Colon (tissue), 2 donors: ENCODE results near the gene GAGE2A.
"Not testable (repeated sequence)": the region's sequence is repeated elsewhere in the genome, so short reads cannot be mapped to it uniquely, and the experiment has no call there.

Experiments used
- FAIRE-seq: peaks from 2 replicates; lab custom pipeline; 2012; peaks lifted over from hg19 to GRCh38; lab: Jason Lieb, UNC
- donor health status: control.
- donor health status: control.

GAGE2A gene

GRCh38 chrX:49589196-49589595, at the start of gene GAGE2A:
Gene GAGE2A, plus strand, starts transcription at chrX:49589496. Its CDS starts 1,155 bp downstream, at chrX:49590651.
- FAIRE-seq, result not testable (repeated sequence)

GRCh38 chrX:49541433-49541832, 47.9 kb upstream of the GAGE2A start, which contains the start of gene GAGE12D:
Gene GAGE12D, plus strand, starts transcription at chrX:49541733. Its CDS starts 1,155 bp downstream, at chrX:49542888.
- not testable (repeated sequence) for FAIRE-seq

GRCh38 chrX:49550989-49551388, 38.3 kb upstream of the GAGE2A start, which contains the start of gene GAGE12E:
Gene GAGE12E, plus strand, starts transcription at chrX:49551289. Its CDS starts 1,155 bp downstream, at chrX:49552444.
- not testable (repeated sequence) for FAIRE-seq

- FAIRE-seq, result not testable (repeated sequence)
Observed at GRCh38 chrX:49560542-49560941, 28.8 kb upstream of the GAGE2A start, which contains the start of gene GAGE12F. Gene GAGE12F, plus strand, starts transcription at chrX:49560842. Its CDS starts 1,155 bp downstream, at chrX:49561997.

GRCh38 chrX:49568728-49569127, 20.6 kb upstream of the GAGE2A start:
- not testable (repeated sequence) for FAIRE-seq

- not testable (repeated sequence) for FAIRE-seq
Observed at GRCh38 chrX:49569152-49569551, 20.1 kb upstream of the GAGE2A start.

- FAIRE-seq, result not testable (repeated sequence)
Observed at GRCh38 chrX:49570100-49570499, 19.2 kb upstream of the GAGE2A start, which contains the start of gene GAGE12G. Gene GAGE12G, plus strand, starts transcription at chrX:49570400. Its CDS starts 1,155 bp downstream, at chrX:49571555.

- not testable (repeated sequence) for FAIRE-seq
Observed at GRCh38 chrX:49579649-49580048, 9.6 kb upstream of the GAGE2A start, which contains the start of gene GAGE12H. Gene GAGE12H, plus strand, starts transcription at chrX:49579949. Its CDS starts 1,155 bp downstream, at chrX:49581104.

- not testable (repeated sequence) for FAIRE-seq
Observed at GRCh38 chrX:49589769-49590478, 628 bp downstream of the GAGE2A start.

GRCh38 chrX:49590488-49590887, 1.2 kb downstream of the GAGE2A start:
- FAIRE-seq, result not testable (repeated sequence)

- not testable (repeated sequence) for FAIRE-seq
Observed at GRCh38 chrX:49598720-49599119, 9.4 kb downstream of the GAGE2A start, which contains the start of gene GAGE1. Gene GAGE1, plus strand, starts transcription at chrX:49599020. Its CDS starts 1,155 bp downstream, at chrX:49600175.

GRCh38 chrX:49610718-49611310, 21.5 kb downstream of the GAGE2A start:
- FAIRE-seq, result no peak

GRCh38 chrX:49618574-49618973, 29.3 kb downstream of the GAGE2A start:
- FAIRE-seq, result no peak

GRCh38 chrX:49627086-49627777, 37.9 kb downstream of the GAGE2A start:
- no peak for FAIRE-seq

- FAIRE-seq, result no peak
Observed at GRCh38 chrX:49644991-49645637, 55.8 kb downstream of the GAGE2A start.
